Activated T-cell treated with anti-CD3 and anti-CD28 coated beads for 1 hour (primary cell): Measurements from ENCODE around the gene IGFL2.
"Not testable (repeated sequence)": the region's sequence is repeated elsewhere in the genome, so short reads cannot be mapped to it uniquely, and the experiment has no call there.

Source experiments
- DNase-seq: peaks from one replicate; pipeline ENCODE4 v3.0.0-alpha.2; 2020; ENCODE audit warnings: low read depth

Gene IGFL2

GRCh38 chr19:46189971-46190888 lies 42.2 kb downstream of the IGFL2 start:
- DNase-seq: no peak

DNA sequence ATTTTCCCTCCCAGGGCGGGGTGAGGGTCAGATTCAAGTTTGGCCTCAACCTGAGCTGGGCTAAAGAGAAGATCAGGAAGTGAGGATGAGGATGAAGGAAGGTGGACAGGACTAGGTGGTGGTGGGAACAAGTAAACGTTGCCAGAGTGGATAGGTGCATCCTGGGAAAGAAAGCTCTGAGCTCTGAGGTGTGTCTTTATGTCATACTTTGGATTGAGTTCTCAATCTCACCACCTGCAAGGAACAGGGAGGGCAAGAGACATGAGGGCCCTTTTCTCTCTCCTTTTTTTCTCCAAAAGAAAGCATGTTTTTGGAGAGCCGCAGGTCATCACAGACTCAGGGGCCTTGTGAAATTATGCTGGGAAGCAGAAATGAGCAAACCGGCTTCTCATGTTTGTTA lies 43.3 kb downstream of the IGFL2 start:
- DNase-seq: no peak

DNA sequence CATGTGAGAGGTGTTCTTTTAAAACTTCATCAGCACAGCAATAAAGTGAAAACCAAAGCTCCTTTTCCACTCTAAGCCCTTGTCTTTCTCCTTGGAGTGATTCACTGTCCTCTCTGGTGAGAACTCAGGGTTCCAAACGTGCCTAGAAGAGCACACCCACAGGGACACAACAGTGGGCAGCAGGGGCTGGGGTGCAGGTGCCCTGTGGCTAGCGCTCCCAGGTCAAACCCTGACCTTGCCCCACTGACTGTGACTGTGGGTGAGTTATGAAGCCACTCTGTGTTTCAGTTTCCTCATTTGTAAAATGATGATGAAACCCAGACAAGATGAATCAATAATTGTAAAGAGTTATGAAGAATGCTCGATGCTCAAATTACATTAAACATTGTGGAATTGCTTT lies 43.9 kb downstream of the IGFL2 start:
- no peak for DNase-seq

DNA sequence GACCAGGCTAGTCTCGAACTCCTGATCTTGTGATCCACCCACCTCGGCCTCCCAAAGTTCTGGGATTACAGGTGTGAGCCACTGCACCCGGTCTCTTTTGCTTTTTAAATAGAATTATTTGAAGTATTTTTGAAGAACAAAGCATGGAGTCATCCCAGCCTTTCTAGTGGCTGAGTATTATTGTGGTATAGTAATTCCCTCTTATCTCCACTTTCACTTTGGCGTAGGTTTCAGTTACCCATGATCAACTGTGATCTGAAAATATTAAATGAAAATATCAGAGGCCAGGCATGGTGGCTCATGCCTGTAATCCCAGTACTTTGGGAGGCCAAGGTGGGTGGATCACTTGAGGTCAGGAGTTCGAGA lies 44.6 kb downstream of the IGFL2 start:
- not testable (repeated sequence) for DNase-seq

GRCh38 chr19:46192992-46193650 lies 45.1 kb downstream of the IGFL2 start:
- no peak for DNase-seq

DNA sequence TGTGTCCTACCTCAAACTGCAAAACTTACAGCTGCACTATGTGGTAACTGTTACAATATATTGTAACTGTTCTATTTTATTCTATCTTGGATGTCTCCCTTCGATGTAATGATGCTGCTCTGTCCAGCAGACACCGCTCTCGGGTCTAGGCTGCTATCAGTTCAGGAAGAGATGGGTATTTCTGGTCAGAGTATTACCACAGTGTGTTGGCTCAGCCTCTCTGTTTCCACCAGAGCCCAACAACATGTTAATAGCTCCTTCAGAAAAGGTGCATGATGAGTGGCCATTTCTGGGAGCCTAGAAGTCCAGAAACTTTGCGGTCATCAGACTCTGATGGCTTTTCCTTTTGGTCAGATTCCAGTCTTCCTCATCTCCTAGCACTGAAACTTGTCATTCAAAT lies 45.6 kb downstream of the IGFL2 start:
- DNase-seq: no peak

GRCh38 chr19:46195104-46195503 lies 47.1 kb downstream of the IGFL2 start:
- DNase-seq: no peak

DNA sequence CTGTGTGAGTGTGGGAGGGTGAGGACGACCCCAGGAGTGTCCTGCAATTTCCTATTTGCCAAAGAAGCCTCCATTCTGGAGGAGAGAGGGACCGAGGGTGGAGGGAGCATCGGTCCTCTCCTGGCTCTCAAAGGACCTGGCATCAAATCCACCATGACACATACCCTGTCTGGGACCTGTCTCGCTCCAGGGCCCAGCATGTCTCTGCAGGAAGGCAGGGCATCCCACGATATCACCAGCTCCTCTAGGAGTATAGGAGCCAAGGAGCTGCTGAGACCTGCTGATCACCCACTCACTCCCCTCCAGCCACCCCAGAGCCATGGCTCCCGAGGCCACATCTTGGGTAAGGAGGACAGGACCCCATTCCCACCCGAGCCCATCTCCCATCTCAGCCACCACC lies 47.9 kb downstream of the IGFL2 start:
- not testable (repeated sequence) for DNase-seq

GRCh38 chr19:46196410-46197124 lies 48.5 kb downstream of the IGFL2 start:
- no peak for DNase-seq

- DNase-seq: no peak
Observed at GRCh38 chr19:46197314-46198070, 49.5 kb downstream of the IGFL2 start.

DNA sequence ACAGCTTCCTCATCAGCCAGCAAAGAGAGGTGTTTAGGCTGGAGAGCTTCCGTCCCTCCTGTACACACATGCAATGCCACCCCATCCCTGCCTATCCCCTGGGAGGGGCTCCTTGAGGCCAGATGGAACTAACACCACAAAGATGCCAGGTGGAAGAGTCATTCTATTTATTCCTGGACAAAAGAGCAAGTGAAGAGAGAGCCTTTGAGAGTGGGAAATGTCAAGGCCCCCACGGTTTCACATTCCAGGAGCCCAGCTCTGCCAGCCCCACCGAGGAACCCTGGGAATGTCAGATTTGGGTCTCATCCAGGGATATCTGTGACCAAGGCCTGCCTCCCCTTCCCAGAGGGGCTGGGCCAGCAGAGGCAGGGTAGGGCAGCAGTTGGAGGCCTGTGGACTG lies 50.7 kb downstream of the IGFL2 start:
- DNase-seq: no peak

- no peak for DNase-seq
Observed at GRCh38 chr19:46201454-46202310, 53.6 kb downstream of the IGFL2 start.

- DNase-seq: no peak
Observed at GRCh38 chr19:46202426-46202825, 54.4 kb downstream of the IGFL2 start.

DNA sequence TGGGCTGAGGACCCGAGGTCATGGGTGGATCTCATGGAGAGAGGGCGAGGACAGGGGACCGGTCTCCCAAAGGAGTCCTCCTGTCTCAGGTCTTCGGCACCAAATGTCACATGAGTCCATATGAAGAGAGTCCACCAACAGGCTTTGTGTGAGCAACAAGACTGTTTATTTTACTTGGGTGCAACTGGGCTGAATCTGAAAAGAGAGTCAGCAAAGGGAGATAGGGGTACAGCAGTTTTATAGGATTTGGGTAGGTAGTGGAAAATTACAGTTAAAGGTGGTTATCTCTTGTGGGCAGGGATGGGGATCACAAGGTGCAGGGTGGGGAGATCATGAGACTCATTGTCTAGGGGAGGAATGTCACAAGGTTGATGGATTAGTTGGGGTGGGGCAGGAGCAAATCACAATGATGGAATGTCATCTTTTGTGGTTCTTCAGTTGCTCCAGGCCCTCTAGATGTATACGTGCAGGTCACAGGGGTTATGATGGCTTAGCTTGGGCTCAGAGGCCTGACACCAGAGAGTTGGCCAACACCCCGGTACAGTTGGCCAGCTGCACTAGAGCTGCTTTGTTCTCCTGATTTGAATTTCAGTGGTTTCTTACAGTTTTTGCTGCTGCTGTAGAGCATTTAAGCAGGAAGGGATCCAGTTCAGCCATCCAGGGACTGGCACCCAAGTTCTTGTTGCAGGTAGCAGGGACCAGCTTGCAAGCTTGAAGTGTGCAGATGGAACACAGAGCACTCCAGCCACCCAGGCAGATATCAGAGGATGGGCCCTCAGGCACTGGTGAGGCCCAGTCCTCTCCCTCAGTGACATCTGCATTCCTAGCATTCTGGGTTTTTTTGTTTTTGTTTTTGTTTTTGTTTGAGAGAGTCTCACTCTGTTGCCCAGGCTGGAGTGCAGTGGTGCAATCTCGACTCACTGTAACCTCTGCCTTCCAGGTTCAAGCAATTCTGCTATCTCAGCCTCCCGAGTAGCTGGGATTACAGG lies 55.1 kb downstream of the IGFL2 start:
- no peak for DNase-seq

GRCh38 chr19:46204008-46204407 lies 56.0 kb downstream of the IGFL2 start:
- no peak for DNase-seq

DNA sequence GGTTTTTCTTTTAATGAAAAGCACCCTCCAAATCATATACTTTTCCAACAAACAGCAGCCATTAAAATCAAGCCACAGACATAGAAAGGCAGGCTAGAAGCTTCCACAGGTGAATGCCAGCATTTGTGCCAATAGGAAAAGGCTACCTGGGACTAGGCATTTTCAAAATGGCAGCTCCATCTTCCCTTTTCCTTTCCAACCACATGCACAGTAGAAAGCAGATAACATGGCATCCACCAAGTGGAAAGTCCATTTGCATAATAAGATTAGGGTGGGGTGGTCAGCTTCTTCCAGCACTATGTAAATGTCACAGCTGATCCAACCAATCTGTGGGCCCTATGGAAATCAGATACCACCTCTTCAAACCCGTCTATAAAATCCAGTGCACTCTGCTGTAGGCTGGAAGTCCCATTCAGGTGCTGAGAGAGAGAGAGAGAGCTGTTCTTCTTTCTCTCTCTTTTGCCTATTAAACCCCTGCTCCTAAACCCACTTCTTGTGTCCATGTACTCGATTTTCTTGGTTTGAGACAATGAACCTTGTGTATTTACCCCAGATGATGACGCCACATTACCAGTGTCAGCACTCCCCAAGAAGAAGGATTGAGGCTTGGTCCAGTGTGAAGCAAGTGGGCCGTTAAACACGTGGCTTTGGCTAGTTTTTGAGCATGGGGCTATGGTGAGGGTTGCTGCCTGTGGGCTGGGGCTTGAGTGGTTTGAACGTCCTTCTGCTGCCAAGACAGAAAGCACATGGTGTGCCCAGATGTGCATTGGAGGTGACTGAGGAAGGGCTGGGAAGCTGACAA lies 57.3 kb downstream of the IGFL2 start:
- DNase-seq: no peak

- DNase-seq: no peak
Observed at GRCh38 chr19:46206176-46206575, 58.1 kb downstream of the IGFL2 start.

DNA sequence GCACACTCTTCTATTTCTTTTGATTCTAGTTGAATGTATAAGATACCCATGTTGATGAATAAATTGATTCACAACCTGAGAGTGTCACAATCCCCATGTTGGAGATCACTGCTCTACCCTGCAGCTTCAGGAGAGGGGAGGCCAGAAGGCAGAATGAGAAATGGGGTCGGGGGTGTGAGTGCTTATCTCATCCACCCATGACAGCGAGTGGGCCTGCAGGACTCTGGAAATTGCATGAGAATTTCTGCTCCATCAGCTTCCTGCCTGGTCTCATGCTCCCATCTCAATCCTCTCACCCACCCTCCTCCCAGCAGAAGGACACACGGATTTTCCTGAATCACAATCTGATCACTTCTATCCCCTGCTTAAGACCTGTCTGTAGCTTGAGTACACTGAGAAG lies 58.6 kb downstream of the IGFL2 start:
- no peak for DNase-seq

DNA sequence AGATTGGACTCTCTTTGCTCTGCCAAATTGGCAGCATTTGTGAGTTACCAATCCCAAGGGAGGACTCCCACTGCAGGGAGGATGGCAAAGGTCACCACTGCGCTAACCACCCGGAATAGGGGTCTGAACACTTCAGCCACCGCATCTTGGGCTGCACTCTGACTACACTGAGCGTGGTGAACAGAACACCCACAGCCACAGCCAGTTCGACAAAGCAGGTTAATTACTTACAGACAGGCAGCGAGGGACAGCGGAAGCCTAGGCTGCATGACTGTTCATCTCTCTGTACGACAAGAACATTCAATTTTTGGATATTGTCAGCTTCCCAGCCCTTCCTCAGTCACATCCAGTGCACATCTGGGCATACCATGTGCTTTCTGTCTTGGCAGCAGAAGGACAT lies 59.8 kb downstream of the IGFL2 start:
- not testable (repeated sequence) for DNase-seq
